ENCODE measurements around the gene OR2T11. TPM values are rescaled to one million over a fixed set of nuclear protein-coding genes. Genes with fewer than 3 reads are reported as not detected.
A peak's percentile ranks its signal among the peaks of the same experiment; 100 is the strongest.

OR2T11 gene
- total and polyA plus RNA-seq, 2 of the 13 experiments (the other 11 are each of a cell fraction or from before 2014, with no cell fraction given), result not detected

GRCh38 chr1:248631354-248632008 is 3.4 kb downstream of the OR2T11 start:
- Histone ChIP-seq H3K4me2 (ENCODE audit: low read depth, low read length) (no peak overlapping the region), H3K36me3 (replicated peaks in 1 of 2; ENCODE audit: control insufficient read depth in 1 of 2, insufficient read depth in 2 of 2, low read length in 2 of 2) (no peaks in the 10 kb centered on the region), H3K27ac (ENCODE audit: extremely low read length, insufficient read depth, low read length) (no peak overlapping the region), H4K20me1 (ENCODE audit: insufficient read depth, low read length) (no peaks in the 10 kb centered on the region), H3K4me3 (replicated peaks in 1 of 3; ENCODE audit: insufficient read depth in 1 of 3, low read depth in 2 of 3, low read length in 3 of 3) (no peak overlapping the region), H3K9ac (ENCODE audit: insufficient read depth, low read depth, low read length) (no peak overlapping the region), H2AFZ (ENCODE audit: low read length) (no peak overlapping the region), H3K27me3 (ENCODE audit: control insufficient read depth in 1 of 2, insufficient read depth in 2 of 2, low read length in 2 of 2) (no peaks in the 10 kb centered on the region; a peak in 1 of 5 replicates), H3K79me2 (ENCODE audit: insufficient read depth, low read length) (no peaks in the 10 kb centered on the region), H3K9me3 (ENCODE audit: low read length) (no peaks in the 10 kb centered on the region), H3K4me1 (ENCODE audit: insufficient read depth, low read length) (no peaks in the 10 kb centered on the region)
- no TSS peak for BruUV-seq (replicated peaks)
- DNase-seq (ENCODE audit: low spot score), result peak; percentile 16
- in situ Hi-C loops (cut with HindIII; ENCODE audit: extremely low pct_ligation_motif_present, low pct_unique_long_range_greater_than_20kb), result no loop called here
- no peak for FAIRE-seq
- intact Hi-C loops (cut with micrococcal nuclease; ENCODE audit: unreplicated experiment), result no loop called here
- ChIA-PET CTCF (ENCODE audit: low intra/inter-chr PET ratio, low total read pairs) (no interaction called here), POLR2A (no interaction called here)
- TF ChIP-seq ZNF747 (CRISPR knock-in tag; IDR thresholded peaks at IDR 0.05; ENCODE audit: borderline replicate concordance) (no peak), CEBPB (IDR thresholded peaks at IDR 0.05; ENCODE audit: borderline replicate concordance, low read depth, low read length) (peak; percentile 86), CEBPG (CRISPR knock-in tag; IDR thresholded peaks at IDR 0.05) (peak; percentile 41; the same call in 1 of the 2 replicates), TBL1XR1 (IDR thresholded peaks at IDR 0.05; ENCODE audit: borderline replicate concordance, low read length, partially characterized antibody) (no peak), ZSCAN25 (CRISPR knock-in tag; IDR thresholded peaks at IDR 0.05) (no peak), FOSL2 (CRISPR knock-in tag; IDR thresholded peaks at IDR 0.05) (peak; percentile 96), ATF4 (CRISPR knock-in tag; IDR thresholded peaks at IDR 0.05) (0 out of 4 replicates have a peak, but pooled peaks of 1 of the 2 experiments have one; percentile 30), HMGXB3 (CRISPR knock-in tag; IDR thresholded peaks at IDR 0.05; ENCODE audit: borderline replicate concordance) (no peak), GATAD2A (CRISPR knock-in tag; IDR thresholded peaks at IDR 0.05) (0 out of 2 replicates have a peak, but pooled peaks have one; percentile 32), FOXA3 (CRISPR knock-in tag; IDR thresholded peaks at IDR 0.05) (peak; percentile 16; the same call in 1 of the 2 replicates), RERE (CRISPR knock-in tag; IDR thresholded peaks at IDR 0.05; ENCODE audit: low read depth) (no peak), ZNF547 (CRISPR knock-in tag; IDR thresholded peaks at IDR 0.05) (no peak), RBAK (CRISPR knock-in tag; IDR thresholded peaks at IDR 0.05) (no peak), HMG20B (CRISPR knock-in tag; conservative IDR thresholded peaks at IDR 0.05) (no peak), PHF5A (CRISPR knock-in tag; IDR thresholded peaks at IDR 0.05; ENCODE audit: low read depth, unreplicated experiment) (no peak)
- 26% methylated on average over 7 of the region's 7 CpGs for WGBS (ENCODE audit: low lambda C conversion rate)
- ATAC-seq, result no peak
